IMR-90 (cell line): ENCODE data around the gene METRNL. TPM values are rescaled to one million over a fixed set of nuclear protein-coding genes. Genes with fewer than 3 reads are reported as not detected.

Experiments used
- ATAC-seq: fragments of 200-7000 bp; cut with Tn5 transposase; 2 replicates; pipeline ENCODE4 v1.9.1; 2020; ENCODE audit warnings: low read depth, mild to moderate bottlenecking, moderate library complexity
- BruUV-seq: library from RNA; stranded (reverse); fragments of 400-500 nt; replicated peaks from 2 replicates; lab custom pipeline; 2021; lab: Mats Ljungman, UMichigan
- CTCF ChIA-PET: fragments of 300-600 bp; formaldehyde crosslinking; extraction: SDS; loops from one replicate; lab custom pipeline; 2021; ENCODE audit warnings: antibody characterized with exemption; lab: Yijun Ruan, JAX
- POLR2A ChIA-PET: fragments of 300-600 bp; sonication (Branson Sonifier 250); formaldehyde crosslinking; loops from one replicate; lab custom pipeline; 2022; ENCODE audit warnings: antibody characterized with exemption; ENCODE audit not compliant: unreplicated experiment; lab: Charles Lee
- DNase-seq: peaks from one replicate; pipeline ENCODE4 v3.0.0; 2013
- H2AFZ ChIP-seq: replicated peaks from 2 replicates; pipeline ENCODE3; 2013; ENCODE audit warnings: low read length, mild to moderate bottlenecking; ENCODE audit not compliant: poor library complexity
- H2AK5ac ChIP-seq: 2 replicates; pipeline ENCODE4 v1.6.1; 2013; ENCODE audit warnings: low read depth, low read length, inconsistent platforms
- H2AK9ac ChIP-seq: replicated peaks from 2 replicates; pipeline ENCODE3; 2013; ENCODE audit warnings: mild to moderate bottlenecking, low read depth, low read length, moderate library complexity; ENCODE audit not compliant: poor library complexity
- H2BK120ac ChIP-seq: 2 replicates; pipeline ENCODE4 v1.6.1; 2013; ENCODE audit warnings: low read depth, low read length, inconsistent platforms
- H2BK15ac ChIP-seq: 3 replicates; pipeline ENCODE4 v1.6.1; 2013; ENCODE audit warnings: low read depth, low read length, inconsistent platforms
- H2BK20ac ChIP-seq: 2 replicates; pipeline ENCODE4 v1.6.1; 2013; ENCODE audit warnings: low read depth, mild to moderate bottlenecking, inconsistent platforms, low read length, moderate library complexity
- H2BK5ac ChIP-seq: 2 replicates; pipeline ENCODE4 v1.6.1; 2013; ENCODE audit warnings: mild to moderate bottlenecking, low read depth, low read length, inconsistent platforms; ENCODE audit not compliant: poor library complexity, severe bottlenecking
- H3K14ac ChIP-seq: replicated peaks from 2 replicates; pipeline ENCODE4 v1.6.1; 2013; ENCODE audit warnings: low read depth, low read length, inconsistent platforms
- H3K18ac ChIP-seq: 2 replicates; pipeline ENCODE4 v1.6.1; 2013; ENCODE audit warnings: low read depth, low read length, control low read depth
- H3K23ac ChIP-seq: 2 replicates; pipeline ENCODE4 v1.6.1; 2013; ENCODE audit warnings: low read depth, low read length, inconsistent platforms
- H3K27ac ChIP-seq: 2 replicates; pipeline ENCODE4 v1.5.1; 2013; ENCODE audit warnings: mild to moderate bottlenecking, control low read depth, low read length; ENCODE audit not compliant: insufficient read depth
- H3K27me3 ChIP-seq: 2 replicates; pipeline ENCODE4 v1.6.1; 2013; ENCODE audit warnings: low read length; ENCODE audit not compliant: control insufficient read depth, insufficient read depth
- H3K36me3 ChIP-seq: 2 replicates; pipeline ENCODE4 v1.6.1; 2013; ENCODE audit warnings: low read length, mixed read lengths; ENCODE audit not compliant: control insufficient read depth, insufficient read depth
- H3K4ac ChIP-seq: 2 replicates; pipeline ENCODE4 v1.6.1; 2013; ENCODE audit warnings: low read depth, low read length, inconsistent platforms
- H3K4me1 ChIP-seq: 2 replicates; pipeline ENCODE4 v1.6.1; 2013; ENCODE audit warnings: low read length, mixed read lengths; ENCODE audit not compliant: control insufficient read depth, insufficient read depth
- H3K4me2 ChIP-seq: 2 replicates; pipeline ENCODE4 v1.6.1; 2013; ENCODE audit warnings: low read depth, mild to moderate bottlenecking, control low read depth, low read length, moderate library complexity
- H3K4me3 ChIP-seq: 2 replicates; pipeline ENCODE4 v1.5.1; 2013; ENCODE audit warnings: low read depth, mild to moderate bottlenecking, control low read depth, low read length, moderate library complexity; ENCODE audit not compliant: insufficient read depth
- H3K56ac ChIP-seq: 2 replicates; pipeline ENCODE4 v1.6.1; 2013; ENCODE audit warnings: low read length, inconsistent platforms; ENCODE audit not compliant: insufficient read depth; ENCODE audit errors: extremely low read depth
- H3K79me1 ChIP-seq, 2 experiments: 2 replicates each; pipeline ENCODE4 v1.6.1; 2013; ENCODE audit warnings: low read length in 2 of 2, inconsistent platforms in 1 of 2, low read depth in 1 of 2
- H3K9ac ChIP-seq: 2 replicates; pipeline ENCODE4 v1.6.1; 2013; ENCODE audit warnings: low read depth, low read length, control low read depth
- H3K9me1 ChIP-seq: 2 replicates; pipeline ENCODE4 v1.6.1; 2013; ENCODE audit warnings: low read length, inconsistent platforms; ENCODE audit not compliant: insufficient read depth
- H3K9me3 ChIP-seq: 2 replicates; pipeline ENCODE4 v1.6.1; 2013; ENCODE audit warnings: low read length; ENCODE audit not compliant: control insufficient read depth, insufficient read depth
- H4K20me1 ChIP-seq: 2 replicates; pipeline ENCODE4 v1.6.1; 2013; ENCODE audit warnings: low read length, inconsistent platforms; ENCODE audit not compliant: insufficient read depth
- H4K5ac ChIP-seq: 2 replicates; pipeline ENCODE4 v1.6.1; 2013; ENCODE audit warnings: mild to moderate bottlenecking, low read depth, low read length, control low read depth
- H4K8ac ChIP-seq, 2 experiments: 2 replicates each; pipeline ENCODE4 v1.6.1; 2013; ENCODE audit warnings: low read depth in 2 of 2, low read length in 2 of 2, control low read depth in 1 of 2, inconsistent platforms in 1 of 2
- H4K91ac ChIP-seq: 2 replicates; pipeline ENCODE4 v1.6.1; 2013; ENCODE audit warnings: low read depth, low read length, inconsistent platforms; ENCODE audit not compliant: insufficient read depth
- BHLHE40 ChIP-seq: fragments of 150-350 bp; IDR thresholded peaks from 2 replicates; pipeline ENCODE4 v1.6.1; 2016; ENCODE audit warnings: mild to moderate bottlenecking, low read depth, low read length
- FOS ChIP-seq: fragments of 150-350 bp; IDR thresholded peaks from 2 replicates; pipeline ENCODE4 v1.6.1; 2016; ENCODE audit warnings: low read depth, low read length
- MXI1 ChIP-seq: IDR thresholded peaks from 2 replicates; pipeline ENCODE4 v1.6.1; 2012; ENCODE audit warnings: low read depth, mild to moderate bottlenecking, low read length, moderate library complexity, borderline replicate concordance
- RCOR1 ChIP-seq: IDR thresholded peaks from 2 replicates; pipeline ENCODE4 v1.6.1; 2012; ENCODE audit warnings: mild to moderate bottlenecking, low read length, improper control_type of control experiment; ENCODE audit not compliant: insufficient replicate concordance
- RFX5 ChIP-seq: IDR thresholded peaks from 2 replicates; pipeline ENCODE4 v1.8.0; 2012; ENCODE audit warnings: low read depth, mild to moderate bottlenecking, low read length, moderate library complexity
- USF2 ChIP-seq: fragments of 150-350 bp; IDR thresholded peaks from 2 replicates; pipeline ENCODE4 v1.6.1; 2017; ENCODE audit warnings: mild to moderate bottlenecking, antibody characterized with exemption, low read length, low read depth
- WGBS, 2 experiments: methylation state at CpG; one replicate each; pipeline versions ENCODE4 v1.1.5 to v1.1.7; 2013; ENCODE audit warnings: missing lambda C conversion rate in 2 of 2; ENCODE audit not compliant: insufficient read length in 1 of 2; ENCODE audit errors: extremely low coverage in 2 of 2; 5-methylcytosine and 5-hydroxymethylcytosine counted together
- dilution Hi-C: fragments of 300-500 bp; cut with HindIII; formaldehyde crosslinking; loops from one replicate; pipeline ENCODE4 v1.14.3; 2018; ENCODE audit warnings: low sequenced_read_pairs; ENCODE audit not compliant: unreplicated experiment
- in situ Hi-C: fragments of 300-500 bp; cut with MboI; formaldehyde crosslinking; loops from 3 replicates; pipeline ENCODE4 v1.14.3; 2019; ENCODE audit warnings: low sequenced_read_pairs, inconsistent platforms, mixed read lengths
- intact Hi-C: fragments of 100-400 bp; cut with micrococcal nuclease; formaldehyde crosslinking; loops from 2 replicates; pipeline ENCODE4 v1.10.0; 2022
- polyA plus RNA-seq, 3 experiments: library from polyadenylated mRNA; depleted of rRNA; stranded (reverse); fragments of >200 nt; gene quantifications; 2 replicates each; pipeline ENCODE4 v1.2.3, GENCODE V29; 2012; ENCODE audit warnings: low replicate concordance in 1 of 3
- total RNA-seq: library from RNA; depleted of rRNA; stranded (reverse); fragments of >200 nt; gene quantifications from 2 replicates; pipeline ENCODE4 v1.2.3, GENCODE V29; 2012
- TF ChIP-seq, protein P1 (sequence below): conservative IDR thresholded peaks from 2 replicates; pipeline ENCODE4 v1.5.1; 2012; ENCODE audit warnings: mild to moderate bottlenecking, low read depth, low read length, improper control_type of control experiment

Gene METRNL
- total and polyA plus RNA-seq, 2 of the 4 experiments (the other 2 are of a cell fraction) = 17.9 to 48.2 TPM

- WGBS, 2 experiments = 87% methylated on average over 4 of the region's 8 CpGs; no CpG with 5 or more reads in 1 of the 2 experiments
- no peak overlapping the region for H2BK5ac ChIP-seq
- no peak overlapping the region for H4K5ac ChIP-seq
- H3K4me1 ChIP-seq = peaks cover 2% of the 10 kb centered on the region
- no peak overlapping the region for H2AK9ac ChIP-seq
- no peak overlapping the region for H4K8ac ChIP-seq
- H2BK20ac ChIP-seq = no peak overlapping the region
- intact Hi-C loops = no loop called here
- TF ChIP-seq RFX5 = no peak
- TF ChIP-seq FOS = no peak
- no peak for TF ChIP-seq MXI1
- no peak for TF ChIP-seq BHLHE40
- TF ChIP-seq USF2 = no peak
- TF ChIP-seq, protein P1, sequence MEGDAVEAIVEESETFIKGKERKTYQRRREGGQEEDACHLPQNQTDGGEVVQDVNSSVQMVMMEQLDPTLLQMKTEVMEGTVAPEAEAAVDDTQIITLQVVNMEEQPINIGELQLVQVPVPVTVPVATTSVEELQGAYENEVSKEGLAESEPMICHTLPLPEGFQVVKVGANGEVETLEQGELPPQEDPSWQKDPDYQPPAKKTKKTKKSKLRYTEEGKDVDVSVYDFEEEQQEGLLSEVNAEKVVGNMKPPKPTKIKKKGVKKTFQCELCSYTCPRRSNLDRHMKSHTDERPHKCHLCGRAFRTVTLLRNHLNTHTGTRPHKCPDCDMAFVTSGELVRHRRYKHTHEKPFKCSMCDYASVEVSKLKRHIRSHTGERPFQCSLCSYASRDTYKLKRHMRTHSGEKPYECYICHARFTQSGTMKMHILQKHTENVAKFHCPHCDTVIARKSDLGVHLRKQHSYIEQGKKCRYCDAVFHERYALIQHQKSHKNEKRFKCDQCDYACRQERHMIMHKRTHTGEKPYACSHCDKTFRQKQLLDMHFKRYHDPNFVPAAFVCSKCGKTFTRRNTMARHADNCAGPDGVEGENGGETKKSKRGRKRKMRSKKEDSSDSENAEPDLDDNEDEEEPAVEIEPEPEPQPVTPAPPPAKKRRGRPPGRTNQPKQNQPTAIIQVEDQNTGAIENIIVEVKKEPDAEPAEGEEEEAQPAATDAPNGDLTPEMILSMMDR = no peak
- TF ChIP-seq RCOR1 = no peak
- in situ Hi-C loops = no loop called here
- ATAC-seq (no peak), DNase-seq (no peak)
- no peak overlapping the region for H3K23ac ChIP-seq
- peaks cover 6% of the 10 kb centered on the region; the same call in 1 of the 2 replicates for H3K9me1 ChIP-seq
- H3K36me3 ChIP-seq = no peaks in the 10 kb centered on the region
- H3K27me3 ChIP-seq = peaks cover 5% of the 10 kb centered on the region
- CTCF ChIA-PET = no interaction called here
- no peaks in the 10 kb centered on the region for H3K79me1 ChIP-seq
- H2AK5ac ChIP-seq = no peak overlapping the region
- H3K14ac ChIP-seq = no peak overlapping the region
- dilution Hi-C loops = no loop called here
- H2AFZ ChIP-seq = no peak overlapping the region
- H2BK120ac ChIP-seq = no peak overlapping the region
- no peak overlapping the region for H3K4me3 ChIP-seq
- H3K18ac ChIP-seq = no peak overlapping the region
- H3K56ac ChIP-seq = no peak overlapping the region
- no peak overlapping the region for H2BK15ac ChIP-seq
- POLR2A ChIA-PET = no interaction called here
- H4K91ac ChIP-seq = no peak overlapping the region
- no peaks in the 10 kb centered on the region for H4K20me1 ChIP-seq
- H3K4ac ChIP-seq = no peak overlapping the region
- no peak overlapping the region for H3K9ac ChIP-seq
- BruUV-seq = no TSS peak
- no peaks in the 10 kb centered on the region for H3K9me3 ChIP-seq
- no peak overlapping the region for H3K27ac ChIP-seq
- no peak overlapping the region for H3K4me2 ChIP-seq
Observed at GRCh38 chr17:83061586-83061985, 17.8 kb upstream of the METRNL start.
